Upper lobe of right lung (tissue), 1 donor: ENCODE data around the gene SLC35F5. TPM values are rescaled to one million over a fixed set of nuclear protein-coding genes. Genes with fewer than 3 reads are reported as not detected.

Source experiments
- ATAC-seq: fragments of 200-7000 bp; cut with Tn5 transposase; one replicate; pipeline ENCODE4 v1.9.1; 2020; ENCODE audit warnings: mild to moderate bottlenecking, moderate library complexity
- DNase-seq: peaks from one replicate; pipeline ENCODE4 v3.0.0-alpha.2; 2020
- H3K27ac ChIP-seq: fragments of 200-600 bp; one replicate; pipeline ENCODE4 v1.8.0; 2022
- H3K27me3 ChIP-seq: fragments of 200-600 bp; one replicate; pipeline ENCODE4 v1.8.0; 2022; ENCODE audit warnings: mild to moderate bottlenecking
- H3K36me3 ChIP-seq: fragments of 200-600 bp; one replicate; pipeline ENCODE4 v1.8.0; 2022
- H3K4me1 ChIP-seq: fragments of 200-600 bp; one replicate; pipeline ENCODE4 v1.8.0; 2022
- H3K4me3 ChIP-seq: fragments of 200-600 bp; one replicate; pipeline ENCODE4 v1.8.0; 2022; ENCODE audit warnings: mild to moderate bottlenecking
- H3K9me3 ChIP-seq: fragments of 200-600 bp; one replicate; pipeline ENCODE4 v1.8.0; 2022
- CTCF ChIP-seq: fragments of 200-600 bp; IDR thresholded peaks from one replicate; pipeline ENCODE4 v1.8.0; 2022; ENCODE audit warnings: antibody characterized with exemption
- intact Hi-C: fragments of 100-400 bp; cut with DNase I; formaldehyde crosslinking; loops from one replicate; pipeline ENCODE4 v1.11.0; 2022
- total RNA-seq: library from RNA; stranded (reverse); fragmentation: NEBNext Ultra II Directional; extraction: Animal tissue kit (Norgen Biotek cat#: 25700); gene quantifications from one replicate; pipeline ENCODE4 v1.2.1, GENCODE V29; 2021
- donor health status: DM: no; HTN: yes; CAD: no; lungs with severe emphysema.

SLC35F5 gene
- total RNA-seq, 1 donor from 2014 or later, result 76.0 TPM

GRCh38 chr2:113770929-113771328 lies 14.5 kb upstream of the SLC35F5 start:
- H3K36me3 ChIP-seq, result no peaks in the 10 kb centered on the region
- no peaks in the 10 kb centered on the region for H3K4me1 ChIP-seq
- TF ChIP-seq CTCF, result no peak
- intact Hi-C loops, result no loop called here
- no peaks in the 10 kb centered on the region for H3K27me3 ChIP-seq
- H3K9me3 ChIP-seq, result no peaks in the 10 kb centered on the region
- no peak overlapping the region for H3K4me3 ChIP-seq
- no peak for ATAC-seq
- no peak overlapping the region for H3K27ac ChIP-seq
- no peak for DNase-seq

- DNase-seq, result no peak
- TF ChIP-seq CTCF, result no peak
- Histone ChIP-seq H3K4me3 (no peak overlapping the region), H3K27ac (no peak overlapping the region), H3K36me3 (no peaks in the 10 kb centered on the region), H3K9me3 (no peaks in the 10 kb centered on the region), H3K4me1 (no peaks in the 10 kb centered on the region), H3K27me3 (no peaks in the 10 kb centered on the region)
- no peak for ATAC-seq
- intact Hi-C loops, result no loop called here
These were observed 13.1 kb upstream of the SLC35F5 start for GRCh38 chr2:113769555-113769954.

- Histone ChIP-seq H3K36me3 (no peaks in the 10 kb centered on the region), H3K27me3 (no peaks in the 10 kb centered on the region), H3K27ac (no peak overlapping the region), H3K4me3 (no peak overlapping the region), H3K9me3 (no peaks in the 10 kb centered on the region), H3K4me1 (no peaks in the 10 kb centered on the region)
- intact Hi-C loops, result no loop called here
- TF ChIP-seq CTCF, result no peak
- DNase-seq (no peak), ATAC-seq (no peak)
These were observed 12.3 kb upstream of the SLC35F5 start for GRCh38 chr2:113768770-113769169.

GRCh38 chr2:113767811-113768460 lies 11.5 kb upstream of the SLC35F5 start:
- no peak for ATAC-seq
- TF ChIP-seq CTCF, result no peak
- Histone ChIP-seq H3K36me3 (no peaks in the 10 kb centered on the region), H3K9me3 (no peaks in the 10 kb centered on the region), H3K4me3 (no peak overlapping the region), H3K27me3 (no peaks in the 10 kb centered on the region), H3K4me1 (no peaks in the 10 kb centered on the region), H3K27ac (no peak overlapping the region)
- DNase-seq, result no peak
- intact Hi-C loops, result no loop called here

GRCh38 chr2:113765276-113765675 lies 8.8 kb upstream of the SLC35F5 start:
- ATAC-seq, result peak; percentile 47
- no peak overlapping the region for H3K4me3 ChIP-seq
- DNase-seq, result no peak
- H3K27ac ChIP-seq, result no peak overlapping the region
- no peaks in the 10 kb centered on the region for H3K9me3 ChIP-seq
- no peaks in the 10 kb centered on the region for H3K27me3 ChIP-seq
- H3K4me1 ChIP-seq, result no peaks in the 10 kb centered on the region
- H3K36me3 ChIP-seq, result no peaks in the 10 kb centered on the region
- intact Hi-C loops, result no loop called here
- TF ChIP-seq CTCF, result no peak
